HG03139 (cell line): ENCODE measurements around the gene MORC3.
"Not testable (repeated sequence)": the region's sequence is repeated elsewhere in the genome, so short reads cannot be mapped to it uniquely, and the experiment has no call there.

Experiments
- ATAC-seq: cut with Tn5 transposase; IDR thresholded peaks from one replicate; pipeline ENCODE4 v1.9.1; 2021; ENCODE audit not compliant: unreplicated experiment

Gene MORC3

GRCh38 chr21:36319767-36320420 is at the start of gene MORC3:
Gene MORC3, plus strand, starts transcription at chr21:36320197. Its CDS starts 68 bp downstream, at chr21:36320265.
- ATAC-seq, result peak; percentile 79

GRCh38 chr21:36270786-36271695 is 49.0 kb upstream of the MORC3 start:
- ATAC-seq, result not testable (repeated sequence)

DNA sequence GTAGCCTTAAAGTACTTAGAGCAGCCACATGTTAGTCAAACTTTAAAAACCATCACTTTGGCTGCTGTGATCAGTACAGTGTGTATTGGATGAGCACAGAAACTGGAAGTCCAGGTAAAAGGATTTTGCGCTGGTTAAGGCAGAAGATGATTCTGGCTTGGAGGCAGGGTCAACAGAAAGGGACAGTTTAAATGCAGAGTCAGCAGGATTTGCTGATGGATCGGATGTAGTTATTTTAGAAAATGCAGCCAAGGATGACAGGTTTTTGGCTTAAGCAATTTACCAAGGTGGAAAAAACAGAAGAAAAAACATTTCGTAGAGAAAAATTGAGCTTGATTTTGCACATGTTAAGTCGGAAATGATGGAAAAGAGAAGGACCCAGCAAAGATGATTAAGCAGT is 45.9 kb upstream of the MORC3 start:
- ATAC-seq, result no peak

GRCh38 chr21:36282568-36283230 is 37.3 kb upstream of the MORC3 start:
- ATAC-seq, result no peak

- not testable (repeated sequence) for ATAC-seq
Observed at GRCh38 chr21:36283231-36283622, 36.8 kb upstream of the MORC3 start.

- ATAC-seq, result no peak
Observed at GRCh38 chr21:36288651-36289243, 31.2 kb upstream of the MORC3 start.

- ATAC-seq, result no peak
Observed at GRCh38 chr21:36291509-36291908, 28.5 kb upstream of the MORC3 start.

GRCh38 chr21:36297406-36297937 is 22.5 kb upstream of the MORC3 start:
- no peak for ATAC-seq

DNA sequence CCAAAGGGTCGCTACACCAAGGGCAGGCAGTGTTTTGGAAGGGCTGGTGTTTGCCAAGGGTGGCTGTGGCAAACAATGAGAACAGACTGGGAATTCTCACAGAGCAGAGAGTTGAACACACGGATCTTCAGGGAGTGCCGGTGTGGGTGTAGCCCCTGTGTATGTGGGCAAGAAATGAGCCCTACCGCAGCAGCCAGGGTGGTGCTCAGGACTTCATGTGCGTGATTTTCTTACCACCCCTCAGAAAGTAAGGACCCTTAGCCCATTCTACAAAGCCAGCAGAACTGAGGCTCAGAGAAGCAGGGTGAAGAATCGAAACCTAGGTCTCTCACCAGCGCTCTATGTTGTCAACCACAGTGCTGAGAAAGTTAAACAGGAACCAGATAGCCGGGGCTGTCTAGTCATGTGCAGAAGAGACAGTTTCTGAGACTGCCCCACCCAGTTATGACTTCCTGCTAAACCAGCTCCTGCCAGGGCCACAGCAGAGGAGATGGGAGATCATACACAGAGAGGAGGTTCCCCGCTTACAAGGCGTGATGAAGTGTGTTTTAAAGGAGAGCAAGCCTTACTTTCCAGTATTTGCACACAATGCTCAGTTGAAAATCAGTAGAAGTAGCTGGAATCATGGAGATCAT is 21.9 kb upstream of the MORC3 start:
- peak; percentile 97 for ATAC-seq

DNA sequence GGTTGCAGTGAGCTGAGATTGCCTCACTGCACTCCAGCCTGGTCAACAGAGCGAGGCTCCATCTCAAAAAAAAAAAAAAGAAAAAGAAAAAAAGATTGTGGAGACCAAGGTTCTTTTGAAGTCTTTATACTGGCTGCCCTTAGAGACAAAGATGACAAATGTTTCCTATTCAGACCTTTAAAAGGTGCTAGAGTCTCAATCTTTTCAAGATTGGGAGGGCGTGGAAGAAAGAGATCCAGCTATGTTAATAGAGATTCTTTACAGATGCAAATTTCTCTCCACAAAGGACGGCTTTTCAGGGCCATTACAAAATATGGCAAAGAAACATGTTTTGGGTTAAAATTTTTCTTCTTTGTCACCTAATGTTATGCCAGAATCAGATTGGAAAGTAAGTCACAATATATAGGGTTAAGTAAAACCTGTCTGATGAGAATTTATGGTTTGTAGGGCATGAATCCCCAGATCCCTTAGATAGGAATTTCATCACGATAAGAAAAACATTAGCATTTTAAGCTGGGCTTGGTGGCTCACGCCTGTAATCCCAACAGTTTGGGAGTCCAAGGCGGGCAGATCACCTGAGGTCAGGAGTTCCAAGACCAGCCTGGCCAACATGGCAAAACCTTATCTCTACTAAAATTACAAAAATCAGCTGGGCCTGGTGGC is 13.0 kb upstream of the MORC3 start:
- no peak for ATAC-seq

- no peak for ATAC-seq
Observed at GRCh38 chr21:36310016-36310415, 10.0 kb upstream of the MORC3 start.

- not testable (repeated sequence) for ATAC-seq
Observed at GRCh38 chr21:36313446-36313845, 6.6 kb upstream of the MORC3 start.

- not testable (repeated sequence) for ATAC-seq
Observed at GRCh38 chr21:36316045-36316444, 4.0 kb upstream of the MORC3 start.

DNA sequence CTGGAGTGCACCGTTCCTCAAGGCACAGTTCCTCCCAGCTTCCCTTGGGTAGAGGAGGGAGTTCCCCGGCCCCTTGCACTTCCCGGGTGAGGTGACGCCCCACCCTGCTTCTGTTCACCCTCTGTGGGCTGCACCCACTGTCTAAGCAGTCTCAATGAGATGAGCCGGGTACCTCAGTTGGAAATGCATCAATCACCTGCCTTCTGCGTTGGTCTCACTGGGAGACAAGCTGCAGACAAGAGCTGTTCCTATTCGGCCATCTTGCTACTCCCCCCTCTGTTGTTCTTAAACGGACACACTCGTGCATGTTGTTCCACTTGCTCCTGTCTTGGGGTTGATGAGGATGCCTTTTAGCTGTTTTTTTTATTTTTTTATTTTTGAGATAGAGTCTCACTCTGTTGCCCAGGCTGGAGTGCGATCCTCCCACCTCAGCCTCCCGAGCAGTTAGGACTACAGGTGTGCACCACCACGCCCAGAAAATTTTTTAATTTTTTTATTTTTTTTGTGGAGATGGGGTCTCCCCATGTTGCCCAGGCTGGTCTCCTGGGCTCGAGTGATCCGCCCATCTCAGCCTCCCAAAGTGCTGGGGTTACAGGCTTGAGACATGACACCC is 3.0 kb upstream of the MORC3 start:
- no peak for ATAC-seq

- ATAC-seq, result not testable (repeated sequence)
Observed at GRCh38 chr21:36319406-36319766, 611 bp upstream of the MORC3 start.

- ATAC-seq, result peak; percentile 25
Observed at GRCh38 chr21:36320421-36321324, 676 bp downstream of the MORC3 start.

GRCh38 chr21:36321325-36322082 is 1.5 kb downstream of the MORC3 start:
- no peak for ATAC-seq

GRCh38 chr21:36322083-36322424 is 2.1 kb downstream of the MORC3 start:
- ATAC-seq, result no peak
